Osteoblast (primary cell): ENCODE results near the gene MAP2K6. TPM values are rescaled to one million over a fixed set of nuclear protein-coding genes. Genes with fewer than 3 reads are reported as not detected.

Experiments used
- DNase-seq: peaks from one replicate; pipeline ENCODE4 v3.0.0; 2011; ENCODE audit warnings: low spot score, mixed read lengths; ENCODE audit not compliant: insufficient read length; ENCODE audit errors: missing footprints
- H2AFZ ChIP-seq: 2 replicates; pipeline ENCODE4 v1.6.0; 2011; ENCODE audit warnings: mild to moderate bottlenecking, low read length
- H3K27ac ChIP-seq: 2 replicates; pipeline ENCODE4 v1.5.1; 2011; ENCODE audit warnings: mild to moderate bottlenecking, low read depth, low read length, moderate library complexity
- H3K27me3 ChIP-seq: 2 replicates; pipeline ENCODE4 v1.6.0; 2012; ENCODE audit warnings: mild to moderate bottlenecking, control low read depth, inconsistent platforms, low read length, moderate library complexity; ENCODE audit not compliant: insufficient read depth
- H3K36me3 ChIP-seq: 2 replicates; pipeline ENCODE4 v1.5.1; 2011; ENCODE audit warnings: mild to moderate bottlenecking, low read length, control low read depth, moderate library complexity; ENCODE audit not compliant: insufficient read depth
- H3K4me1 ChIP-seq: 2 replicates; pipeline ENCODE4 v1.5.1; 2011; ENCODE audit warnings: mild to moderate bottlenecking, low read length, control low read depth, moderate library complexity; ENCODE audit not compliant: insufficient read depth
- H3K4me2 ChIP-seq: 2 replicates; pipeline ENCODE4 v1.6.0; 2011; ENCODE audit warnings: mild to moderate bottlenecking, low read length; ENCODE audit not compliant: insufficient read depth
- H3K4me3 ChIP-seq: fragments of 200-600 bp; sonication (generic); 3 replicates; pipeline ENCODE4 v1.5.1; 2012; ENCODE audit warnings: mild to moderate bottlenecking, low read length, inconsistent platforms; ENCODE audit not compliant: insufficient read depth
- H3K79me2 ChIP-seq: 2 replicates; pipeline ENCODE4 v1.6.0; 2012; ENCODE audit warnings: mild to moderate bottlenecking, low read length, control low read depth, inconsistent platforms; ENCODE audit not compliant: insufficient read depth
- H3K9me3 ChIP-seq: 2 replicates; pipeline ENCODE4 v1.5.1; 2011; ENCODE audit warnings: low read depth, low read length, control low read depth
- H4K20me1 ChIP-seq: 2 replicates; pipeline ENCODE4 v1.6.0; 2012; ENCODE audit warnings: mild to moderate bottlenecking, low read length, control low read depth; ENCODE audit not compliant: insufficient read depth
- CTCF ChIP-seq: IDR thresholded peaks from 2 replicates; pipeline ENCODE4 v1.5.1; 2011; ENCODE audit warnings: mild to moderate bottlenecking, low read depth, low read length, moderate library complexity; ENCODE audit errors: extremely low read depth
- total RNA-seq: library from RNA; depleted of rRNA; stranded (reverse); fragments of >200 nt; gene quantifications from 2 replicates; pipeline ENCODE4 v1.2.3, GENCODE V29; 2012

MAP2K6 gene
- total RNA-seq, 1 donor, result 2.5 TPM

- H3K36me3 ChIP-seq, result no peaks in the 10 kb centered on the region
- DNase-seq, result no peak
- TF ChIP-seq CTCF, result no peak
Measured at GRCh38 chr17:69588316-69588715, 173.8 kb downstream of the MAP2K6 start.

GRCh38 chr17:69588827-69589239 lies 174.3 kb downstream of the MAP2K6 start:
- no peaks in the 10 kb centered on the region for H3K36me3 ChIP-seq
- no peak for TF ChIP-seq CTCF
- H3K27ac ChIP-seq, result no peak overlapping the region
- no peak overlapping the region for H3K4me3 ChIP-seq
- no peaks in the 10 kb centered on the region for H3K9me3 ChIP-seq
- no peaks in the 10 kb centered on the region for H3K27me3 ChIP-seq
- H3K4me2 ChIP-seq, result no peak overlapping the region
- no peaks in the 10 kb centered on the region for H3K79me2 ChIP-seq
- no peaks in the 10 kb centered on the region for H4K20me1 ChIP-seq
- DNase-seq, result no peak
- peaks cover 10% of the 10 kb centered on the region for H3K4me1 ChIP-seq
- no peak overlapping the region for H2AFZ ChIP-seq

More at GRCh38 chr17:69588316-69588715, 173.8 kb downstream of the MAP2K6 start:
- Histone ChIP-seq H3K27me3 (no peaks in the 10 kb centered on the region), H3K4me2 (no peak overlapping the region), H3K79me2 (no peaks in the 10 kb centered on the region), H2AFZ (no peak overlapping the region), H3K4me3 (no peak overlapping the region), H3K4me1 (peaks cover 5% of the 10 kb centered on the region), H4K20me1 (no peaks in the 10 kb centered on the region), H3K9me3 (no peaks in the 10 kb centered on the region), H3K27ac (no peak overlapping the region)

GRCh38 chr17:69590671-69591070 lies 176.2 kb downstream of the MAP2K6 start:
- TF ChIP-seq CTCF, result no peak
- Histone ChIP-seq H3K36me3 (no peaks in the 10 kb centered on the region), H4K20me1 (no peaks in the 10 kb centered on the region), H3K27ac (no peak overlapping the region), H3K4me3 (no peak overlapping the region), H3K4me1 (peaks cover 13% of the 10 kb centered on the region), H3K4me2 (no peak overlapping the region), H3K9me3 (no peaks in the 10 kb centered on the region), H3K79me2 (no peaks in the 10 kb centered on the region), H2AFZ (no peak overlapping the region), H3K27me3 (no peaks in the 10 kb centered on the region)
- no peak for DNase-seq

- Histone ChIP-seq H4K20me1 (no peaks in the 10 kb centered on the region), H3K4me3 (no peak overlapping the region), H3K9me3 (no peaks in the 10 kb centered on the region), H3K27me3 (no peaks in the 10 kb centered on the region), H3K27ac (peak overlapping the region; percentile 47), H2AFZ (no peak overlapping the region), H3K4me2 (no peak overlapping the region), H3K36me3 (no peaks in the 10 kb centered on the region), H3K4me1 (peaks cover 13% of the 10 kb centered on the region), H3K79me2 (no peaks in the 10 kb centered on the region)
- no peak for TF ChIP-seq CTCF
- no peak for DNase-seq
Measured at GRCh38 chr17:69592692-69593350, 178.3 kb downstream of the MAP2K6 start.
